Activated CD4-positive, alpha-beta T cell treated with anti-CD3 and anti-CD28 coated beads, Interleukin-2, amount 50 U/mL, for 4 hours (primary cell): Measurements from ENCODE around the gene PLAGL1.
"Not testable (repeated sequence)": the region's sequence is repeated elsewhere in the genome, so short reads cannot be mapped to it uniquely, and the experiment has no call there.

Source experiments
- DNase-seq, 2 experiments: peaks; one replicate each; pipeline ENCODE4 v3.0.0-alpha.2; 2020

Gene PLAGL1, protein sequence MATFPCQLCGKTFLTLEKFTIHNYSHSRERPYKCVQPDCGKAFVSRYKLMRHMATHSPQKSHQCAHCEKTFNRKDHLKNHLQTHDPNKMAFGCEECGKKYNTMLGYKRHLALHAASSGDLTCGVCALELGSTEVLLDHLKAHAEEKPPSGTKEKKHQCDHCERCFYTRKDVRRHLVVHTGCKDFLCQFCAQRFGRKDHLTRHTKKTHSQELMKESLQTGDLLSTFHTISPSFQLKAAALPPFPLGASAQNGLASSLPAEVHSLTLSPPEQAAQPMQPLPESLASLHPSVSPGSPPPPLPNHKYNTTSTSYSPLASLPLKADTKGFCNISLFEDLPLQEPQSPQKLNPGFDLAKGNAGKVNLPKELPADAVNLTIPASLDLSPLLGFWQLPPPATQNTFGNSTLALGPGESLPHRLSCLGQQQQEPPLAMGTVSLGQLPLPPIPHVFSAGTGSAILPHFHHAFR

GRCh38 chr6:144008120-144008811, at the start of gene PLAGL1:
Gene PLAGL1 (minus strand): TSS chr6:144008259. CDS start chr6:143948136, 60,123 bp downstream.
- peak in 1 of 2 experiments; percentile 3 for DNase-seq

DNA sequence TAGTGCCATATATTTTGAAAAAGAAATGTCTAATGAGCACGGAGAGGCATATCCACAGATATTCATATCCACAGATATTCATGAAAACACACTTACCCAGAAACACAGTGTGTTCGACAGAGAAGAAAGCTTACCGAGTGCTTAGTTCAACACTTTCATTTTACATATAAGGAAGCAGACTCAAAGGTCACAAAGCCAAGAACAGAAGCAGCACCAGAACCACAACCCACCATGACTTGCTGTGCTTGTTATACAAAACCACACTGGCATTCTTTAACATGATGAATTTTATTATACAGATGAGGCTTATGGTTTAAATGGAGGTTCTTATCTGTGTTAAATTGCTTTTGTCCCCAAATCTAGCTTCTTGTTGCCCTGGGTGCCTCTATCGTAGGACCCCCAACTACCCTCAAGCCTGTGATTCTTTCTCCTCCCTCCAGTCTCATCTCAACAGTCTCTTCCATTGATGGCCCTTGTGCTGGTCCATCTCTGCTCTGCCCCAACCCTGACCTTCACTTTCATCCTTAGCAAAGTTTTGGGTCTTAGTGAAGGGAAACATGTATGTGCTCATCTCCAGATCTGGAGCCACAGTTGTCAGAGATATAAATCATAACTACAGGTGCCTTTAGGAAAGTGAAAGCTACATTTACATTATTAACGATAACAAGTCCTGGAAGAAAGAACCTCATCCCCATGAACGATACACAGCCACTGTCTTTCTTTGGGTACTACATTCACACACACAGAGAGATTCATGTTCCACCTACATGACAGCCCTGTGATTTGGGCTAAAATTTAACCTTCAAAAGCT, 47.3 kb upstream of the PLAGL1 start:
- peak; percentile 30 to 32 for DNase-seq

GRCh38 chr6:144053601-144054000, 45.5 kb upstream of the PLAGL1 start:
- no peak for DNase-seq

DNA sequence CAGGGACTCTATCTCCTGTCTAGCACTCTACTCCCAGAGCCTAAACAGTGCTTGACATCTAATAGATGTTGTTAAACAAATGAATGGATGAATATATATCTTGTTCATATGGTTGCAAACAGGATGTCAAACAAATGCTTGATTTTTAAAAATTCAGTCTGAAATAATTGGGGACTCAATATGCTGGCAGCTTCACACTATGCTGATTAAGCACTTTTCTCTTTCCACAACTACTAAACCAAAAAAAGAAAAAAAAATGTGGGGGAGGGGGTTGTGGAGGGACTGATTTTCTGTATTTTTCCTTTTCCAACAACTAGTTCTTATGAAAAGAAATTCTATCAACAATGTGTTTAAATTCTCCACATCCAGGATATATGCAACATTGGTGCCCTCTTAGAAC, 44.4 kb upstream of the PLAGL1 start:
- DNase-seq: no peak

DNA sequence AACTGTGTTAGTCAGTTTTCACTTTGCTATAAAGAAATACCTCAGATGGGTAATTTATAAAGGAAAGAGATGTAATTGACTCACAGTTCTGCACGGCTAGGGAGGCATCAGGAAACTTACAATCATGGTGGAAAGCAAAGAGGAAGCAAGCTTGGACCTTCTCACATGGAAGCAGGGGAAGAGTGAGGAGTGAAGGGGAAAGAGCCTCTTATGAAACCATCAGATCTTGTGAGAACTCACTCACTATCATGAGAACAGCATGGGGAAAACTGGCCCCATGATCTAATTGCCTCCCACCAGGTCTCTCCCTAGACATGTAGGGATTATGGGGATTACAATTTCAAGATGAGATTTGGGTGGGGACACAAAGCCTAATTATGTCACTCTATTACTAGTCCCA, 41.3 kb upstream of the PLAGL1 start:
- DNase-seq: no peak

DNA sequence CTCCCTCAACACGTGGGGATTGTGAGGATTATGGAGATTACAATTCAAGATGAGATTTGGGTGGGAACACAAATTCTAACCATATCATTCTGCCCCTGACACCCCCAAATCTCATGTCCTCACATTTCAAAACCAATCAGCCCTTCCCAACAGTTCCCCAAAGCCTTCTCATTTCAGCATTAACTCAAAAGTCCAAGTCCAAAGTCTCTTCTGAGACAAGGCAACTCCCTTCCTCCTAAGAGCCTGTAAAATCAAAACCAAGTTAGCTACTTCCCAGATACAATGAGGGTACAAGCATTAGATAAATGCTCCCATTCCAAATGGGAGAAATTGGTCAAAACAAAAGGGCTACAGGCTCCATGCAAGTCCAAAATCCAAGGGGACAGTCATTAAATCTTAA, 39.6 kb upstream of the PLAGL1 start:
- no peak for DNase-seq

DNA sequence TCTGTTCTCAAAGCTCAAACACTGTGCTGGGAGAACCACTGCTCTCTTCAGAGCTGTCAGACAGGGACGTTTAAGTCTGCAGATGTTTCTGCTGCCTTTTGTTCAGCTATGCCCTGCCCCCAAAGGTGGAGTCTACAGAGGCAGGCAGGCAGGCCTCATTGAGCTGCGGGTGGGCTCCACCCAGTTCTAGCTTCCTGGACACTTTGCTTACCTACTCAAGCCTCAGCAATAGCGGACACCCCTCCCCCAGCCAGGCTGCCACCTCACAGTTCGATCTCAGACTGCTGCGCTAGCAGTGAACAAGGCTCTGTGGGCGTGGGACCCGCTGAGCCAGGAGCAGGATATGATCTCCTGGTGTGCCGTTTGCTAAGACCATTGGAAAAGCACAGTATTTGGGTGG, 38.6 kb upstream of the PLAGL1 start:
- DNase-seq: not testable (repeated sequence)

- DNase-seq: not testable (repeated sequence)
These were observed 36.9 kb upstream of the PLAGL1 start for GRCh38 chr6:144044989-144045388.

DNA sequence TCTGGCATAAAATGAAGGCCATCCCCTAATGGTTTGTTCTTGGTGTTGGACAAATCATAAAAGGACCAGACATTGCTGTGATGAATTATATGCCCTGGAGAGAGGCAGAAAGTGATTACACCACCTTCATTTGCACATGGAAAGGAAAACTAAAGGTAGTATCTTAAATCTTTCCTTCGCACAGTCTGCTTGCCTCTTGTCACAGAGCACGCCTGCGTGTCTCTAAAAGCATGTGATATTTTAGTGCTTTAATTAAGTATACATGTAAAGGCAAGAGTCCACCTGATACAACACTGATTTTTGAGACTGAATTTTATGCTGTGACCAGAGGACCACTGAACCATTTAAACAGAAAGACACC, 28.8 kb upstream of the PLAGL1 start:
- DNase-seq: no peak

DNA sequence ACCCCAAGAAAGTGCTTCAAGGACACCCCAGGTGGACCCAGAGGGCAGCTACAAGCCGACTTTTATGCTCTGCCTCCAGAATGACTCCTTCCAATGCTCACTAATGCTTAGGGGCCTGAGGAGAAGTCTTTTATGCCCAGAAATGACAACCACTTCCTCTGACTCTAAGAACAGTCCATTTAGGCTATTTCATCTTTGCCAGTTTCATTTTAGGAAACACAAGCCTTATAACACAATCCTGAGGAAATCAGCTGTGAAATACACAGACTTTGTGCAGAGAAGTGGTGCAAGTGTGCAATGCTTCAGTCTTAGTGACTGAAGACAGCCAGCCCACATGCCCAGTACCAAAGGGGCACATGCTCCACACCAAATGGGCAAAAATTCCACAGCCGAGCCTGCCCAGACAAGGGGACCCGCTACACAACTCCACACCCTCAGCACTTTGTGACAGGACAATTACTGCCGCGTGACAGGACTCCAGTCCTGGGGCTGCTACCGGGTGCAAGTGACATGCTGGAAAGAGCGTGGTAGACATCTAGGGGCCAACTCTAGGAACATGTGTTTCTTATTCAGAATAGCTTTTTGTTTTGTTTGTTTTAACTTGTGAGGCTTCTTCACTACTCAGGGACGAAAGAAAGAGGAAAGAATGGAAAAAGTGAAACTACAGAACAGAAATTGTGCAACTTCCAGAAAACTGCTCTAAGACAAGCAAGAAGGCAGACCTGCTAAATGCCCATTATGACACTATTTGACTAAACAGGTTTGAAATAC, 28.2 kb upstream of the PLAGL1 start:
- DNase-seq: no peak

- no peak for DNase-seq
These were observed 27.4 kb upstream of the PLAGL1 start for GRCh38 chr6:144035416-144035815.

DNA sequence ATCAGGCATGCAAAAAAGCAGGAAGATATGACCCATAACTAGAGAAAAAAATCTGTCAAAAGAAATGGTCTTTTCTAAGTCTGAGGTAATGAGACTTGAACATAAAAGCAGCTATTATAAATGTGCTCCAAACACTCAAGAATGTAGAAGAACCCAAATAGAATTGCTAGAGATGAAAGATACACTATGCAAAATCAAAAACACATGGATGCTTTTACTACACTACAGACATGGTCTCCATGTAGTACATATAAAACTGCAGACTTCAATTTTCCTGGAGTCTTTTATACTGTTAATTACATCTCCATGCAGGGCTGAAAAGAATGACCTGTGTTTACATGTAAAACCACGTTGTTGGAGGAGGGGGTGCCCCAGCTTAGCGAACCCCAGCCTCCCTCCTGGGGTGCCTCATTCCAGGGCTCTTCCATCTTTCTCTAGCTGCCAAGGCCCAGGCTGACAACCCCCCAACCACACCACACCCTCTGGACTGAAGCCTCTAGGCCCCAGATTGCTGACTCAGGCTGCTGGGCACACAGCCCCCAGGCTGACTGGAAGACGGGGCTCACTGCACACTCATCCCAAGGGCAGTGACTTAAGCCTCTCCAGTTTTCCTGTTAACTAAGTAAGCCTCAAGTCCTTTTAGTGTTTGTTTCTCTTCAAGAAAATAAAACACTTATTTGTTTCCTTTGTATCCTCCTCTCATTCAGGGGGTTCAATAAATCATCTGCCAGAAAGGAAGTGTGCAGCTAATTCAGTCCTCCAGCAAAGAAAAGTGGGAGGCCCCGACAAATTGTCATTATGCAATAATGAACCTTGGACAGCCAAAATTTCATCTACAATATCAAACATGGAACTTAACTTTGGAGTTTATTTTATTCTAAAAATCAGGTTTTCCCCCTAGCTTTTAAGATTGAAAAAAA, 26.0 kb upstream of the PLAGL1 start:
- no peak for DNase-seq

DNA sequence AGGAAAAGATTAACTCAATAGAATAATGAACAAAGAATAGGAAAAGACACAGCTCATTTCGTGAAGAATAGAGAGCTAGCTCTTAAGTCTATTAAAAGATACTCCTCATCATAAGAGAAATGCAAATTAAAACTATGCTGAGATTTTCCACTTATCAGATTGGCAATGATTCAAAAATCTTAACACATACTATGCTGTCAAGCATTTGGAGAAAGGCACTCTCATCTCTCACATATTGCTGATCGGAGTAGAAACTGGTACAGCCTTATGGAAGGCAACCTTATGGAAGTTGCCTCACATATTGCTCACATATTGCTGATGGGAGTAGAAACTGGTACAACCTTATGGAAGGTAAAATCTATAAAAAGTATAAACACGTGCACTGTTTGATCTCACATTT, 21.4 kb upstream of the PLAGL1 start:
- DNase-seq: no peak

- DNase-seq: no peak
These were observed 20.0 kb upstream of the PLAGL1 start for GRCh38 chr6:144027932-144028587.

GRCh38 chr6:144023216-144023615, 15.2 kb upstream of the PLAGL1 start:
- DNase-seq: no peak

GRCh38 chr6:144019929-144020328, 11.9 kb upstream of the PLAGL1 start:
- DNase-seq: no peak

DNA sequence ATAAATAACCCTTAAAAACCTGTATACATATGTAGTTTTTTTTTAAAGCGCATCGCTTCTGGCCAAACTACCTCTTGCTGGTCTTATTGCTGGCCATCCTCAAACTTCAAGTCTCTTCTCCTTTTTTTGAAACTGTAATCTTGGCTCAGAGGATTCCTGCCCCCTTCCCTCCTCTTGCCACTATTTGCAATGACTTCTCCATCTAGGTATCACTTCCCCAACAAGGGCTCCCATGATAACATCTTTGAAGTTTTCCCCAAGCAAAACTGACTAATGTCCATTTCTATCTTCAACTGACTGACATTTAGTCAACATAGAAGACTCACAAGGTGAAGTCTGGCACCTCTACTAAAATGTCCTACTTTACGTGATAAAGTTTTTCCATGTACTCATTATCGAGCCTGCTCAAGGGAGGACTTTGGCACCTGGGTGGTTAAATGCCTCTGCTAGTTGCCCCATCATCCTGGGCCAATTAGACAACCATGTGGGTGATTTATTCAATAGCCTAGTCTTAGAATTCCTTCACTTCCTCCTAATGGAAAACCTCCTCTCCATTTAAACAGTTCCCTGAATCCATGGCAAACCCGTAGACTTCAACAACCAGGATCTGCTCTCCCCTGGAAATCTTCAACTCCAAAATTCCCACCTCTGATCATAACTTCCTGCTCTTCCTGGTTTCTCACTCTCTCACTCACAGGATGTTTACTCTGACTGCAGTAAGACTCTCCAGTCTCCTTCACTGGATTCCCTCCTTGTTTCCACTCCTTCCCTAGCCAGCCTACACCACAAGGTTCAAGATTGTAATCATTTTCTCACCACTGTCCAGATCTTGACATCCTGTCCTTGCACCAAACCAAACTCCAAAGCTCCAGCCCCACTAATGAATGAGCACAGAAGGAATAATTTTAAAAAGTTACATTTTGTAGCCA, 9.4 kb upstream of the PLAGL1 start:
- no peak for DNase-seq

GRCh38 chr6:144013486-144013909, 5.4 kb upstream of the PLAGL1 start:
- DNase-seq: peak; percentile 57 to 59

- no peak for DNase-seq
These were observed 4.5 kb upstream of the PLAGL1 start for GRCh38 chr6:144012534-144012933.

GRCh38 chr6:144009628-144010027, 1.6 kb upstream of the PLAGL1 start:
- not testable (repeated sequence) for DNase-seq
